Measurements from ENCODE around the gene OTUD1.

Gene OTUD1

DNA sequence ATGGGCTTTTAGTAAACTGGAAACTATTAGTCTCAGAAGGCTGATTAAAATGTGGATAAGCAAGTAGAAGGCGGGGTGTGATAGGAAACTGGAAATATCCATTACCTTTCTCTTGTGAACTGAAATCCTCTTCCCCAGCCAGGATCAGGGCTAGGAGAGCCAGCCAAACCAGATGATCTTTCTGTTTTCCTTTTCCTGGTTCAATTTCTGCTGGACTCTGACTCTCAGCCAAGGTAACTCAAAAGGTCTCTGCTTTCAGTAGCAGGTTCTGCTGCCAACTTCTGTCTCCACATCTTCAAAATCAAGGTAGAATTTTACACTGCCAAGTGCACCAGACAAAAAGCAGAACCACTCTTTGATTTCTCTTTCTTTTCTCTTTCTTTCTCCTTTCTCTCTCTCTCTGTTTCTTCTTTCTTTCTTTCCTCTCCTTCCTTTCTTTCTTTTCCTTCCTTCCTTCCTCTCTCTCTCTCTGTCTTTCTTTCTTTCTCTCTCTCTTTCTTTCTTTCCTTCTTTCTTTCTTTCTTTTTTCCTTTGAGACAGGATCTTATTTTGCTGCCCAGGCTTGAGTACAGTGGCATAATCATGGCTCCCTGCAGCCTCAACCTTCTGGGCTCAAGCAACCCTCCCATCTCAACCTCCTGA lies 30.8 kb downstream of the OTUD1 start:
- H3K27me3 ChIP-seq (replicated peaks; ENCODE audit: control insufficient read depth, insufficient read depth, low read length): peaks cover 25% of the 10 kb centered on the region
- H3K9ac ChIP-seq (ENCODE audit: low read length): no peak overlapping the region
- no peaks in the 10 kb centered on the region for H3K4me1 ChIP-seq (ENCODE audit: control insufficient read depth, insufficient read depth, low read length)

GRCh38 chr10:23472181-23472580 lies 33.3 kb downstream of the OTUD1 start:
- no peak overlapping the region for H3K9ac ChIP-seq (ENCODE audit: low read length)
- DNase-seq (ENCODE audit: low read depth): no peak
- no peak overlapping the region for H3K4me3 ChIP-seq (ENCODE audit: low read length)
- H3K36me3 ChIP-seq (ENCODE audit: control insufficient read depth, insufficient read depth, low read length, severe bottlenecking): no peaks in the 10 kb centered on the region
- no peaks in the 10 kb centered on the region for H3K4me1 ChIP-seq (ENCODE audit: control insufficient read depth, insufficient read depth, low read length)
- H3K9me3 ChIP-seq (ENCODE audit: control insufficient read depth, low read length): no peaks in the 10 kb centered on the region
- peaks cover 25% of the 10 kb centered on the region for H3K27me3 ChIP-seq (replicated peaks; ENCODE audit: control insufficient read depth, insufficient read depth, low read length)

More for the DNA sequence above, 30.8 kb downstream of the OTUD1 start:
- no peak for DNase-seq (ENCODE audit: low read depth)
- H3K9me3 ChIP-seq (ENCODE audit: control insufficient read depth, low read length): no peaks in the 10 kb centered on the region
- H3K36me3 ChIP-seq (ENCODE audit: control insufficient read depth, insufficient read depth, low read length, severe bottlenecking): no peaks in the 10 kb centered on the region
- H3K4me3 ChIP-seq (ENCODE audit: low read length): no peak overlapping the region

- Histone ChIP-seq H3K27me3 (replicated peaks; ENCODE audit: control insufficient read depth, insufficient read depth, low read length) (peaks cover 25% of the 10 kb centered on the region), H3K4me3 (ENCODE audit: low read length) (no peak overlapping the region), H3K9ac (ENCODE audit: low read length) (no peak overlapping the region), H3K9me3 (ENCODE audit: control insufficient read depth, low read length) (no peaks in the 10 kb centered on the region), H3K4me1 (ENCODE audit: control insufficient read depth, insufficient read depth, low read length) (peaks cover 17% of the 10 kb centered on the region), H3K36me3 (ENCODE audit: control insufficient read depth, insufficient read depth, low read length, severe bottlenecking) (no peaks in the 10 kb centered on the region)
- no peak for DNase-seq (ENCODE audit: low read depth)
Measured at GRCh38 chr10:23474081-23474480, 35.2 kb downstream of the OTUD1 start.

DNA sequence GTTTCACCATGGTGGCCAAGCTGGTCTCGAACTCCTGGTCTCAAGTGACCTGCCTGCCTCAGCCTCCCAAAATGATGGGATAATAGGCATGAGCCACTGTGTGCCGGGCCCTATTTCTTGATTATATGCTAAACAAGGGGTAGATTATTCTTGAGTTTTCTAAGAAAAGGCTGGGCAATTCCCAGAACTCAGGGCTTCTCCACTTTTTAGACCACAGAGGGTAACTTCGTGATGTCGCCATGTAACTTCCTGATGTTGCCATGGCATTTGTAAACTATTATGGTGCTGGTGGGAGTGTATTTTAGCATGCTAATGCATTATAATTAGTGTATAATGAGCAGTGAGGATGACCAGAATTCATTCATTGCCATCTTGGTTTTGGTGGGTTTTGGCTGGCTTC lies 35.8 kb downstream of the OTUD1 start:
- H3K36me3 ChIP-seq (ENCODE audit: control insufficient read depth, insufficient read depth, low read length, severe bottlenecking): no peaks in the 10 kb centered on the region
- DNase-seq (ENCODE audit: low read depth): no peak
- H3K4me1 ChIP-seq (ENCODE audit: control insufficient read depth, insufficient read depth, low read length): peaks cover 23% of the 10 kb centered on the region
- no peak overlapping the region for H3K4me3 ChIP-seq (ENCODE audit: low read length)
- no peak overlapping the region for H3K9ac ChIP-seq (ENCODE audit: low read length)
- H3K27me3 ChIP-seq (replicated peaks; ENCODE audit: control insufficient read depth, insufficient read depth, low read length): peaks cover 19% of the 10 kb centered on the region
- H3K9me3 ChIP-seq (ENCODE audit: control insufficient read depth, low read length): no peaks in the 10 kb centered on the region

DNA sequence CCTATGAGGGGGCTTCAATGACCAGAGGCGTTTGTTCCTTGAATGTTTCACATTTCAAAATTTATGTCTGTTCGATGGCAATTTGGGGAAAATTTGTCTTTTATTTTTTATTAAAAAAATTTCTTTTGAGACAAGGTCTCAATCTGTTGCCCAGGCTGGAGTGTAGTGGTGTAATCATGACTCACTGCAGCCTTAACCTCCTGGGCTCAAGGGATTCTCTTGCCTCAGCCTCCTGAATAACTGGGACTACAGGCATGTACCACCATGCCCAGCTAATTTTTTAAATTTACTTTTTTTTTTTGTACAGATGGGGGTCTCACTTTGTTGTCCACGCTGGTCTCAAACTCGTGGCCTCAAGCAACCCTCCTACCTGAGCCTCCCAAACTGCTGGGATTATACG lies 39.7 kb downstream of the OTUD1 start:
- Histone ChIP-seq H3K36me3 (ENCODE audit: control insufficient read depth, insufficient read depth, low read length, severe bottlenecking) (no peaks in the 10 kb centered on the region), H3K4me3 (ENCODE audit: low read length) (peak overlapping the region; percentile 39), H3K4me1 (ENCODE audit: control insufficient read depth, insufficient read depth, low read length) (peaks cover 35% of the 10 kb centered on the region), H3K9me3 (ENCODE audit: control insufficient read depth, low read length) (no peaks in the 10 kb centered on the region), H3K9ac (ENCODE audit: low read length) (peak overlapping the region; percentile 62), H3K27me3 (replicated peaks; ENCODE audit: control insufficient read depth, insufficient read depth, low read length) (peaks cover under 1% of the 10 kb centered on the region)
- no peak for DNase-seq (ENCODE audit: low read depth)

GRCh38 chr10:23479798-23480473 lies 41.1 kb downstream of the OTUD1 start:
- H3K27me3 ChIP-seq (replicated peaks; ENCODE audit: control insufficient read depth, insufficient read depth, low read length): no peaks in the 10 kb centered on the region
- peak overlapping the region; percentile 62 for H3K9ac ChIP-seq (ENCODE audit: low read length)
- peaks cover 35% of the 10 kb centered on the region for H3K4me1 ChIP-seq (ENCODE audit: control insufficient read depth, insufficient read depth, low read length)
- H3K36me3 ChIP-seq (ENCODE audit: control insufficient read depth, insufficient read depth, low read length, severe bottlenecking): no peaks in the 10 kb centered on the region
- H3K4me3 ChIP-seq (ENCODE audit: low read length): peak overlapping the region; percentile 39
- no peaks in the 10 kb centered on the region for H3K9me3 ChIP-seq (ENCODE audit: control insufficient read depth, low read length)
- no peak for DNase-seq (ENCODE audit: low read depth)

- H3K27me3 ChIP-seq (replicated peaks; ENCODE audit: control insufficient read depth, insufficient read depth, low read length): no peaks in the 10 kb centered on the region
- no peak overlapping the region for H3K4me3 ChIP-seq (ENCODE audit: low read length)
- H3K4me1 ChIP-seq (ENCODE audit: control insufficient read depth, insufficient read depth, low read length): peaks cover 35% of the 10 kb centered on the region
- DNase-seq (ENCODE audit: low read depth): no peak
- H3K9ac ChIP-seq (ENCODE audit: low read length): no peak overlapping the region
- no peaks in the 10 kb centered on the region for H3K36me3 ChIP-seq (ENCODE audit: control insufficient read depth, insufficient read depth, low read length, severe bottlenecking)
- no peaks in the 10 kb centered on the region for H3K9me3 ChIP-seq (ENCODE audit: control insufficient read depth, low read length)
Measured at GRCh38 chr10:23481363-23481961, 42.6 kb downstream of the OTUD1 start.

GRCh38 chr10:23490115-23490514 lies 51.2 kb downstream of the OTUD1 start:
- Histone ChIP-seq H3K9ac (ENCODE audit: low read length) (no peak overlapping the region), H3K4me1 (ENCODE audit: control insufficient read depth, insufficient read depth, low read length) (peaks cover 8% of the 10 kb centered on the region), H3K9me3 (ENCODE audit: control insufficient read depth, low read length) (no peaks in the 10 kb centered on the region), H3K27me3 (replicated peaks; ENCODE audit: control insufficient read depth, insufficient read depth, low read length) (peaks cover 4% of the 10 kb centered on the region), H3K4me3 (ENCODE audit: low read length) (no peak overlapping the region), H3K36me3 (ENCODE audit: control insufficient read depth, insufficient read depth, low read length, severe bottlenecking) (no peaks in the 10 kb centered on the region)
- DNase-seq (ENCODE audit: low read depth): no peak

Measured in adipocyte (in vitro differentiated cells).